Body of pancreas (tissue), 4 donors: Measurements from ENCODE around the gene HDC.

Experiments used
- CTCF ChIP-seq, 7 experiments: fragments of 450-650 bp in 4 of 7; fragments of 200-600 bp in 3 of 7; sonication (generic) in 3 of 7; IDR thresholded peaks; one replicate each; pipeline ENCODE4 v1.5.1; 2016 to 2019; ENCODE audit warnings: antibody characterized with exemption in 7 of 7
- POLR2A ChIP-seq, 3 donors: fragments of 450-650 bp; IDR thresholded peaks; one replicate each; pipeline ENCODE4 v1.6.1; 2016; ENCODE audit warnings: antibody characterized with exemption in 3 of 3, mild to moderate bottlenecking in 2 of 3

GRCh38 chr15:50238255-50238654 is 27.3 kb downstream of the HDC start:
- TF ChIP-seq CTCF (IDR thresholded peaks at IDR 0.05) (no peak), POLR2A (IDR thresholded peaks at IDR 0.05) (no peak)
